Cardiac muscle cell (in vitro differentiated cells and primary cell): ENCODE measurements around the gene ZC3H10. TPM values are rescaled to one million over a fixed set of nuclear protein-coding genes. Genes with fewer than 3 reads are reported as not detected.

ENCODE experiments used
- DNase-seq, 2 donors: peaks; one replicate each; pipeline versions ENCODE4 v3.0.0 to v3.0.0-alpha.2; 2010 to 2017; ENCODE audit warnings: low read depth in 1 of 2, low spot score in 1 of 2
- H3K27ac ChIP-seq: fragments of 200-600 bp; sonication (generic); 2 replicates; pipeline ENCODE4 v1.5.1; 2016
- H3K27me3 ChIP-seq: fragments of 200-600 bp; sonication (generic); 2 replicates; pipeline ENCODE4 v1.6.0; 2016; ENCODE audit warnings: control low read depth
- H3K36me3 ChIP-seq: fragments of 200-600 bp; sonication (generic); 2 replicates; pipeline ENCODE4 v1.5.1; 2016; ENCODE audit warnings: control low read depth
- H3K4me1 ChIP-seq: fragments of 200-600 bp; sonication (generic); 2 replicates; pipeline ENCODE4 v1.8.1; 2017; ENCODE audit warnings: low read depth, mild to moderate bottlenecking, mixed run types
- H3K4me3 ChIP-seq: fragments of 200-600 bp; sonication (generic); 2 replicates; pipeline ENCODE4 v1.5.1; 2016; ENCODE audit warnings: mild to moderate bottlenecking
- H3K9me3 ChIP-seq: fragments of 200-600 bp; sonication (generic); 2 replicates; pipeline ENCODE4 v1.5.1; 2017; ENCODE audit warnings: low read depth, mild to moderate bottlenecking, control low read depth
- CTCF ChIP-seq: IDR thresholded peaks from 2 replicates; pipeline ENCODE4 v1.5.1; 2012; ENCODE audit warnings: low read depth, mild to moderate bottlenecking, low read length
- polyA plus RNA-seq: library from polyadenylated mRNA; unstranded; fragments of >200 nt; fragmentation: Nextera tagmentation; extraction: Ambion mirVana; gene quantifications from 2 replicates; pipeline ENCODE4 v1.2.1, GENCODE V29; 2016
- total RNA-seq: library from RNA; depleted of rRNA; stranded (reverse); fragments of >200 nt; gene quantifications from 2 replicates; pipeline ENCODE4 v1.2.3, GENCODE V29; 2016

ZC3H10 gene
- total and polyA plus RNA-seq, 2 experiments from 2014 or later: 7.2 to 7.5 TPM

- H3K4me1 ChIP-seq: peaks cover 22% of the 10 kb centered on the region
- H3K27me3 ChIP-seq: no peaks in the 10 kb centered on the region
- no peaks in the 10 kb centered on the region for H3K9me3 ChIP-seq
- H3K36me3 ChIP-seq: no peaks in the 10 kb centered on the region
- peak; percentile 74 for TF ChIP-seq CTCF
- H3K4me3 ChIP-seq: peak overlapping the region; percentile 43
- DNase-seq: peak; percentile 86 to 88
- no peak overlapping the region for H3K27ac ChIP-seq
Observed at GRCh38 chr12:56078931-56079722, 38.9 kb upstream of the ZC3H10 start.

- H3K27me3 ChIP-seq: no peaks in the 10 kb centered on the region
- TF ChIP-seq CTCF: no peak
- H3K27ac ChIP-seq: peak within 1 kb of the TSS; percentile 63
- H3K9me3 ChIP-seq: no peaks in the 10 kb centered on the region
- H3K36me3 ChIP-seq: no peaks in the 10 kb centered on the region
- peak within 1 kb of the TSS; percentile 43 for H3K4me3 ChIP-seq
- peaks cover 22% of the 10 kb centered on the region for H3K4me1 ChIP-seq
- DNase-seq: peak; percentile 81 to 82
Observed at GRCh38 chr12:56079723-56080555, 38.1 kb upstream of the ZC3H10 start, which contains the start of gene ERBB3. Gene ERBB3, plus strand, starts transcription at chr12:56080165. Its CDS starts 136 bp downstream, at chr12:56080301.

- DNase-seq: peak in 1 of 2 donors; percentile 22
- H3K4me3 ChIP-seq: peak overlapping the region; percentile 43
- H3K36me3 ChIP-seq: no peaks in the 10 kb centered on the region
- no peaks in the 10 kb centered on the region for H3K9me3 ChIP-seq
- TF ChIP-seq CTCF: no peak
- H3K27me3 ChIP-seq: no peaks in the 10 kb centered on the region
- H3K4me1 ChIP-seq: peaks cover 22% of the 10 kb centered on the region
- H3K27ac ChIP-seq: peak overlapping the region; percentile 63
Observed at GRCh38 chr12:56080556-56081138, 37.4 kb upstream of the ZC3H10 start.

GRCh38 chr12:56081393-56082347, 36.4 kb upstream of the ZC3H10 start:
- H3K4me3 ChIP-seq: peak overlapping the region; percentile 43
- peaks cover 22% of the 10 kb centered on the region for H3K4me1 ChIP-seq
- no peaks in the 10 kb centered on the region for H3K9me3 ChIP-seq
- no peak for TF ChIP-seq CTCF
- no peaks in the 10 kb centered on the region for H3K36me3 ChIP-seq
- H3K27me3 ChIP-seq: no peaks in the 10 kb centered on the region
- H3K27ac ChIP-seq: peak overlapping the region; percentile 63
- DNase-seq: peak in 1 of 2 donors; percentile 25

- peaks cover 27% of the 10 kb centered on the region for H3K4me1 ChIP-seq
- no peaks in the 10 kb centered on the region for H3K27me3 ChIP-seq
- DNase-seq: no peak
- TF ChIP-seq CTCF: no peak
- no peak overlapping the region for H3K4me3 ChIP-seq
- no peaks in the 10 kb centered on the region for H3K9me3 ChIP-seq
- no peaks in the 10 kb centered on the region for H3K36me3 ChIP-seq
- peak overlapping the region; percentile 20 for H3K27ac ChIP-seq
Observed at GRCh38 chr12:56082382-56082781, 35.7 kb upstream of the ZC3H10 start.
